ENCODE measurements around the gene KCTD19. TPM values are rescaled to one million over a fixed set of nuclear protein-coding genes. Genes with fewer than 3 reads are reported as not detected.
A peak's percentile ranks its signal among the peaks of the same experiment; 100 is the strongest.

KCTD19 gene
- total RNA-seq, 1 experiment from 2014 or later: not detected

- DNase-seq (ENCODE audit: low spot score): no peak
Measured at GRCh38 chr16:67242138-67242730, 84.3 kb downstream of the KCTD19 start.

GRCh38 chr16:67241008-67241900 lies 85.3 kb downstream of the KCTD19 start:
- DNase-seq (ENCODE audit: low spot score): peak; percentile 46

GRCh38 chr16:67240506-67240905 lies 86.0 kb downstream of the KCTD19 start:
- DNase-seq (ENCODE audit: low spot score): peak; percentile 14

Other genes with a start within 250 kb of the KCTD19 start
- 13.6 and 15.4 TPM in 2 replicates for gene PHAF1, start 216.8 kb downstream of the KCTD19 start, total RNA-seq (2014; rRNA removed; shearing (Covaris generic))
- 10.7 and 13.5 TPM in 2 replicates for gene B3GNT9, start 175.7 kb downstream of the KCTD19 start, total RNA-seq (2014; rRNA removed; shearing (Covaris generic))
- gene TRADD, start 166.8 kb downstream of the KCTD19 start, total RNA-seq (2014; rRNA removed; shearing (Covaris generic)): 33.6 and 35.4 TPM in 2 replicates
- gene FBXL8, start 166.8 kb downstream of the KCTD19 start, total RNA-seq (2014; rRNA removed; shearing (Covaris generic)): 27.7 and 34.6 TPM in 2 replicates
- 42.1 and 44.2 TPM in 2 replicates for gene HSF4, start 162.0 kb downstream of the KCTD19 start, total RNA-seq (2014; rRNA removed; shearing (Covaris generic))
- gene NOL3, start 156.2 kb downstream of the KCTD19 start, total RNA-seq (2014; rRNA removed; shearing (Covaris generic)): 95.1 and 97.0 TPM in 2 replicates
- 41.4 and 41.7 TPM in 2 replicates for gene MATCAP1, start 142.8 kb downstream of the KCTD19 start, total RNA-seq (2014; rRNA removed; shearing (Covaris generic))
- gene EXOC3L1, start 136.6 kb downstream of the KCTD19 start, total RNA-seq (2014; rRNA removed; shearing (Covaris generic)): 0.29 and 0.74 TPM in 2 replicates
- gene E2F4, start 134.6 kb downstream of the KCTD19 start, total RNA-seq (2014; rRNA removed; shearing (Covaris generic)): 156 and 171 TPM in 2 replicates
- 55.2 and 57.4 TPM in 2 replicates for gene ELMO3, start 127.6 kb downstream of the KCTD19 start, total RNA-seq (2014; rRNA removed; shearing (Covaris generic))
- gene TMEM208, start 99.6 kb downstream of the KCTD19 start, total RNA-seq (2014; rRNA removed; shearing (Covaris generic)): 61.2 and 67.8 TPM in 2 replicates
- 49.5 and 57.7 TPM in 2 replicates for gene FHOD1, start 79.3 kb downstream of the KCTD19 start, total RNA-seq (2014; rRNA removed; shearing (Covaris generic))
- gene SLC9A5, start 77.8 kb downstream of the KCTD19 start, total RNA-seq (2014; rRNA removed; shearing (Covaris generic)): 2.2 and 2.7 TPM in 2 replicates
- gene PLEKHG4, start 47.2 kb downstream of the KCTD19 start, total RNA-seq (2014; rRNA removed; shearing (Covaris generic)): 69.5 and 71.3 TPM in 2 replicates
- gene LRRC36, start 74 bp upstream of the KCTD19 start, total RNA-seq (2014; rRNA removed; shearing (Covaris generic)): 0.46 TPM in 1 of 2 replicates, not detected in the other
- 70.5 and 70.9 TPM in 2 replicates for gene TPPP3, start 66.8 kb upstream of the KCTD19 start, total RNA-seq (2014; rRNA removed; shearing (Covaris generic))
- 21.5 and 24.4 TPM in 2 replicates for gene ZDHHC1, start 89.7 kb upstream of the KCTD19 start, total RNA-seq (2014; rRNA removed; shearing (Covaris generic))
- 18.3 and 23.2 TPM in 2 replicates for gene HSD11B2, start 104.4 kb upstream of the KCTD19 start, total RNA-seq (2014; rRNA removed; shearing (Covaris generic))
- gene ATP6V0D1, start 154.4 kb upstream of the KCTD19 start, total RNA-seq (2014; rRNA removed; shearing (Covaris generic)): 97.6 and 99.5 TPM in 2 replicates
- gene AGRP, start 156.8 kb upstream of the KCTD19 start, total RNA-seq (2014; rRNA removed; shearing (Covaris generic)): not detected in 2 replicates
- 22.8 and 23.8 TPM in 2 replicates for gene RIPOR1, start 202.1 kb upstream of the KCTD19 start, total RNA-seq (2014; rRNA removed; shearing (Covaris generic))
- 28.3 and 36.4 TPM in 2 replicates for gene CTCF, start 235.8 kb upstream of the KCTD19 start, total RNA-seq (2014; rRNA removed; shearing (Covaris generic))